HG02885 (cell line): ENCODE measurements around the gene ITPR1.

ENCODE experiments used
- ATAC-seq: cut with Tn5 transposase; IDR thresholded peaks from one replicate; pipeline ENCODE4 v1.9.1; 2021; ENCODE audit warnings: mild to moderate bottlenecking; ENCODE audit not compliant: unreplicated experiment, poor library complexity

The ITPR1 gene

DNA sequence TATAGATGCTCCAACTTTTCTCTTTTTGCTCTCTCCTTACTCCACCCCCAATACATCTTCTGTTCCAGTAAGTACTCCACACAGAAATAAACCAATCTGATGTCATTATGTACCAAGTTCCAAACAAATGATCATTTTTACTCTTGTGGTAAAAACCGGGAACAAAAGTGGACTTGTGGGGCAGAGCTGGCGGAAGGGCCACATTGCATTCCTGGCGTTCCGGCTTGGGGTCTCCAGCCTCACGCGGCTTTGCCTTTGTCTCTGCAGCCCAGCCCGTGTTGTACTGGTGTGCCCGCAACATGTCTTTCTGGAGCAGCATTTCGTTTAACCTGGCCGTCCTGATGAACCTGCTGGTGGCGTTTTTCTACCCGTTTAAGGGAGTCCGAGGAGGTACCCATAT is 301.6 kb downstream of the ITPR1 start:
- no peak for ATAC-seq

DNA sequence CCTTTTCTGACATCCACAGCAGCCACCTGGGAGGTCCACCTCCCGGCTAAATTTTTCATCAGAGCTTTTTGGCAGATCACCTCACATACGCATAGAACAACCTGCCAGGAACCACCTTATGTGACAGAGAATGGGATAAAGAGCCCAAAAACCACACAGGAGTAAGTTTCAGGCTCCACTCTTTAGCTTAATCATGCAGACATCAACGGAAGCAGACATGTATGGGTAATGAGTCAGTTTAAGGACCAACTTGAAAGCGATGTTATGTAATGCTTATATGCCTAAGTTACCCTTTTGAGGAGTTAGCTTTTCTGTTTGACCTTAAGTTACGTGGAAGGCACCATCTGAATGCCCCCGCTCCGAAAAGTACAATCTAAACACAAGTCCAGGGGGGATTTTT is 302.8 kb downstream of the ITPR1 start:
- no peak for ATAC-seq

DNA sequence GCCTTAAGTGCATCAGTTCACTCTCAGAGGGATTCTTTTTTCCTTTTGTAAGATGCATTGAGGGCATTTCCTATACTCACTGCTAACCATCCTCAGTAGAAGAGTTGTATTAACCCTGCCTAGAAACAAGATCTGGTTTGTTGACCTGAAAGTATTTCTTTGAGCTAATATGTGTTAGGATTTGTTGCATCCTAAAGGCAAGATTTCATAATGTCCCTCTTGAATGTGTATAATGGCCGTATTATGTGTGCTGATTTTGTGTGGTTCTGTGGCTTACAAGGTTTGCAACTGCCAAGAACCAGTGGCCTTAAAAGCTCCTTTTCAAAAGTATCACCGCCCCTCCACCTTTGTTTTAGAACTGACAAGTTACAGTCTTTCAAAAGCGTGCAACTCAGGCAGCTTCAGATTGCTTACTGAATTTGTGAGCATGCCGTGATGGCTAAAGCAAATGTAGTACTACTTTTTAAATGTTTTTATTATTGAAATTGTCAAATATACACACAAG is 304.1 kb downstream of the ITPR1 start:
- ATAC-seq = no peak

DNA sequence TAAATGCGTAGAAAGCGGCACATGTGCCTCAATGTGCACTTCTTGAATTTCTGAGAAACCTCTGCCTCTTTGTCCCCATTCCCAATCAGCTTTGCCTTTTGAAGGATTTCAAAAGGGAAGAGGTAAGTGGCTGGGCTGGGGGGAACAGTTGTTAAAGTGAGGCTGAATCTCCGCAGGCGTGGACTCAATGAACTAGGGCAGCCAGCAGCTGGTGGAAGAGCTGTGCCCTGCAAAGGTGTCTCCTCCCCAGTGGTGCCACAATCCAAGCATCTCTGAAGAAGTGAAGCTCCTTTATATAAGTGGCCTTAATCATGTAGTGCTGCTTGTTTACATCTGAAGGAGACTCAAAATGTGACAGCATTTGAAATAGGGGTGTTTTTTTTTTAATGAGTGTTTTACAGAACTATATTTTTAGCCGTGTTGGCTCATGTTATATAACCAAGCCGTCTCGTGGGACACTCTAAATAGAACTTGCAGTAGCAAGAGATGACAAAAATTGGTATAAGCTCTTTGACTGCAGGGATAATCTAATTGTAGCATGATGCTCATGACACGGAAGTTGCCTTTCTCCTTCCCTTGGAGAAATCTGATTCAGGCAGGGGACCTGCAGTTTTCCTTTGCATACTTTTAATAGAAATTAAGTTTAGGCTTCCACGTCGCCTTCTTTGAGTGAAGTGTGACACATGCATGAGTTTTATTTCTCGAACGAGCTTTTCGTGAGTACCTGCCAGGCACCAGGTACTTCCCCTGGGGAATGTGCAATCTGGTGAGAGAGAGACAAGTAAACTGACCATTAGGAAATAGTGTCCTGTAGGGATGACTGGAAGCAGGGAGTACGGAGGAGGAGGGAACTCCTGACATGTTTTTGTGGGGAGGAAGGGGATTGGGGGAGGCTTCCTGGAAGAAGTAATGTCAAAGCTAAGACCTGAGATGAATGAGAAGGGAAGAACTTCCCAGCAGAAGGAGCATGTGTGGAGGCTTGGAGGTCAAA is 306.4 kb downstream of the ITPR1 start:
- ATAC-seq = no peak

DNA sequence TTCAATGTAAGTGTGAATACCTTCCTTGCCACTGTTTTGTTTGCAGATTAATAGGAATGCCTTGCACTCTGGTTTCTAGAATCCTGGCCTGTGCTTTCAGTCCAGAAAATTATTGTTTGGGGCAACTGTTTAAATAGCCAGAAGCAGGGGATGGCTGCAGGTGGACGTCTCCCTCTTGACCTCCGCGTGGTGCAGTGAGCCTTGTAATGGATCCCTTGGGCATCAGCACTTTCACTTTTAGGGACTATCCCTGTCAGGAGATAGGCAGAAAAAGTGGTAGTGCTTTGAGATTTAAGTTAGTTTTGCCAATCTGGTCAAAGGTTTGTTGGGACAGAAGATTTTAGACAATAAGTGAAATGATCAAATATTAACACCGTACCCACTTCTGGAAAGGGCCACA is 307.4 kb downstream of the ITPR1 start:
- no peak for ATAC-seq

DNA sequence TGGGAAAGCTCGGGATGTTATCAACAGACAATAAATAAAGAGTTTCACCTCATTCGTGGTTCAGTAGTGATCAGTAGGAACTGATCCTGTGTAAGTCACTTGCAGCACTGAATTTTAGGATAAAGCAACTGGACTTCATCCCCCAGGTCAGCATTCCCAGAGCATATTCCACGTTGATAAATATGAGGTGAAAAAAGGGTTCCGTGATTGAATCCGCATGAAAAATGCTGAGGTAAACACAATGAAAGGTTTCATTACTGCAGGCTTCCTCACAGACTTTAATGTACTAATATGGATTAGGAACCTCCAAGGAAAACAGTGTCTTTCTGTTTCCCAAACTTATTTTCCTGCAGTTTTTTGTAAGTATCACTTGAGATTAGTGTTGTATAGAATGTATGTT is 308.7 kb downstream of the ITPR1 start:
- no peak for ATAC-seq

DNA sequence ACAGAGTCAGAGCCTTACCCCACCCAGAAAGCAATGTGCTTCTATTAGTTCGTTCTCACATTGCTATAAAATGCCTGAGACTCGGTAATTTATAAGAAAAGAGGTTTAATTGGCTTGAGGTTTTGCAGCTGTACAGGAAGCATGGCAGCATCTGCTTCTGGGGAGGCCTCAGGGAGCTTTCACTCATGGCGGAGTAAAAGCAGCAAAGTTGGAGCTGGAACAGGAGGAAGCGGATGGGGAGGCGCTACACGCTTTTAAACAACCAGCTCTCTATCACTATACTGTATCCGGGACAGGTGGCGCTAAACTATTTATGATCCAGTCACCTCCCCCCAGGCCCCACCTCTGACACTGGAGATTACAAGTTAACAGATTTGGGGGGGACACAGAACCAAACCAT is 309.8 kb downstream of the ITPR1 start:
- no peak for ATAC-seq

DNA sequence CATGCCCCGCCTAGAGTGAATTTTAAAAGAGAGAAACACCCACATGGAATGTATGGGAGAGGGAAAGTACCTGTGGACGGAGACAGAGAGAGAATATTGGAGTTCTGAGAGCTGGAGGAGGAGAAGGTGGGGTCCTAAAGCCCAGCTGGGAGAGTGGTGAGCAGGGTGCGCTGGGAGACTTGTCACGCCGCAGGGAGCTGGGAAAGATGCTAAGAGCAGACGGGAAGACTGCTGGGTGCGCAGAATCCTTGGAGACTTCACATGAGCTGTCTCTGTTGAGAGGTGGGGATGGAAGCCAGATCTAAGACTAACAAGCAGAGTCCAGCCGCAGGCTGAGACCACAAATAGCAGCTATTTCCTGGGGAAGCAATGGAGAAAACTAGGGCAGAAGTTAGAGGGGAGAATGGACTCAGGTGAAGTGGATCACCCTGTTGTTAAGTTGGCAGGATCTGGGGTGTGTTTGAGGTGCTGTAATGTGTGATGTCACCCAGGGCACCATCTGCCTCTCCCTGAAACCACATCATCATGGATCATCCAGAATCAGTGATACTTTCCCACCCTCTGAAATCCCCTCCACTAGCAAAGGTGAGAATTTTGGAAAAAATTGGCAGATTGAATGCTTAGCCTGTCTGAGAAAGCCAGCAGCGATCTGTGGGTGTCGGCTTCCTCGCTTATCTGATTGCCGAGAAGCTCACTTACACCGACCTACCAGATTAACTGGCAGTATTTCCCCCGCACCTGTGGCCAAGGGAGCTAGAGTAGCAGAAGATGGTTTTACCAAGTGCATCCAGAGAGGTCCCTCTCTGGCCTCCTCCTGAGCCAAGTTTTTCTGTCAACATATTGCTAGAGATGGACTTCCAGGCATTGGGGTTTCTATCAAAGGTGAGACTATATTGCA is 311.3 kb downstream of the ITPR1 start:
- ATAC-seq = no peak

DNA sequence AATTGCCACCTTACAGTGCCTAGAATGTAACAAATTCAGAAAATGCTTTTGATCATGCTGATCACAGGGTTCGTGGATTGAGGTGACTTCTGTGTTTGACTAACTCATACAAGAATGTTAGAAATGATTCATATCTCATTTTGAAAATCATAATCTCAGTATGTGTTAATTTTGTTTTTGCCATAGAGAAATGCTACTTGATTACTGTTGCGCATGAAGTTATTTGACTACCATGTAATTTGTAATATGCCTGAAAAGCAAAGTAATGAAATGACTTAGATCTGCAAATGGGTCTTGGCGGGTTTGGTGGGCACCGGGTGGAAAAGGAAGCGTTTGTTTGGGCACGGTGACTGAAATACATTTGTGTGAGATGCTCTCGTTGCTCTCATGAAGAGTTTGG is 312.5 kb downstream of the ITPR1 start:
- no peak for ATAC-seq

DNA sequence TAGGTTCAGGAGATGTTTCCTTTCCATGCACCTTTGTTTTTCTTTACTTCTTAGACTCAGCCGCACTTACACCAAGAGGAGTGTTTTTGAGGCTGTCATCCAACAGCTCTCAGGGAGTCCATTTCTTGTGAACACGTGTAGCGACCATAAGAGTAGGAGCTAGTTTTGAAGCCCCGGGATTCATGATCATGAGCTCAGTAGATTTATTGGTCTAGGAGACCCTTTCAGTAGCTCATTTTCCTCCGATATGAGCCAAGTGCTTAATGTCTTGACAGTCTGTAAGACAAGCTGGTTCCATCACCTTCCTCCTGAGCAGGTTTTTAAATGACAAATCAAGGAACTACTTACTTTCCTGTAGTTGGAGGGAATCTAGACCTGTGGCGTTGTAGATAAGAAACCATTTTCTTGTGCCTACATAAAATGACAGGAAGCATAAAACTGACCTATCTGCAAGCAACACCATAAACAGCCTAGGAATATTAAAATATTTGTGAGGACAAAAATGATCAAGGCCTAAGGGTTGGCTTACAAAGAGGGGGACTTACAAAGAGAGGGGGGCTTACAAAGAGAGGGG is 313.5 kb downstream of the ITPR1 start:
- no peak for ATAC-seq

DNA sequence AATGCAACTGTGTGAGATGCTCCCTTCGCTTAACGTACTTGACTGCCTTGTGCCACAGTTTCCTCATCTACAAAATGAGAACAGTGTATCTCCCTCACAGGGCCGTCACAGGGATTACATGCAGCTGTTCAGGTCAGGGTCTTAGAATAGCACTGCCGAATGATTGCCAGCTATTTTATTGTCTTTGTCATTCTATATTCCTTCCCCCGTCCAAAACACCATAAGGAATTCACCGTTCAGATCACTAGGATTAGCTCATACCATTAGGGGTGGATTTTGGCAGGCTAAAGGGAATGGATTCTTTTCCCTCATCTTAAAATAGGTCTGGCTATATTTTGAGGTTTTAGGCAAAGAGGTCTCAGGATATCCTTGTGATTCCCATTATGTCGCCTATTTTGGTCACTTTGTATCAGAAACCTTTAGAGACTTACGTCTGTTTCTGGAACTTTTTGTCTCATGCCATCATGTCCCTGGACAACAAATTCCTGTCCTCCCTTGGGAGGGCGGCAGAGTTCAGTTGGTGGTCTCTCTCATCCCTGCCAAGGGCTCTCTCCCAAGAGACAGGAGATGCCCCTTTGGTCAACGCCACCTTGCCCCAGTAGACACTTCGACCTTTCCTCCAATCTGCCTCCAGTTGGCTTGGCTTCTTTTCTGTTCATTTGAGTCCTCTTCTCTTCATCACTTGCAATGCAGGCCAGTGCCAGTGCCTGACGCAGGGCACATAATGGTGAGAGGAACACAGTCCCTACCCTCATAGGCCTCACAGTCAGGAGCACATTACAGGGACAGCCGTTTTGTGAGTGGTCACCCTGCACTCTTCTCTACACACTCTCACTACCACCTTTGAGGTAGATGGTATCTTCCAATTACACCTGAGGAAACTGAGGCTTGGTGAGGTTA is 314.5 kb downstream of the ITPR1 start:
- no peak for ATAC-seq

DNA sequence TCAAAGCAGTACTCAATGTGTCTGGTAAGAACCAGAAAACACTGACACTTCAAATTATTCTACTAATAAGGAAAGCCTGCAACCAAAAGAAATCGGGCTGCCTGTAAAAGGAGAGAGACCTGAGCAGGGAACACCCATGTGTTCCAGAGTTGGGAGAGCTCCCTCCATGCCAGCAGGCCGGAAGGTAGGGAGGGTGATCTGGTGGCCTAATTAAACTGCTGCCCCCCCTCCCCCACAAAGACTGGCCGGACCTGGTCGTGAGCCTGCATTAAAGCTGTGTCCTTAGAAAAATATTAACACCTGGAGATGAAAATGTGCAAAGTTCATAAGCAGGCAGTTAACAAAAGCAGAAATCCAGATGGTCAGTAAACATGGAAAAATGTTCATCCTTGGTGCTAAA is 315.5 kb downstream of the ITPR1 start:
- ATAC-seq = no peak

DNA sequence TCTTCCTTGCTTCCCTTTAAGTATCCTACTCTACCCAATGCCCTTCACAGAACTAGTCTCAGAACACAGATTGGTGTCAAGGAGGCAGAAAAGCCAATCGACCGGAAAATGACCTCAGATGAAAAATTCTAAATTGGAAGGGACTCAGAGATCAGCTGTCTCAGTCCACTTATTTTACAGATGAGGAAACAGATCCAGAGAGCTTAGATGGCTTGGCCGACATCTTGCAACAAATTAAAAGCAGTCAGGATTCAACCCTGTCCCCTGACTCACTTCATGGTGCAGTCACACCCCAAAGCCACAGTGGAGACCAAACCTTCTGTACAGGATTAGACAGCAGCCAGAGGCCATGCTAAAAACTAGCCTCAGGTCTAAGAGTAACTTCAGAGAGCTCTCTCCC is 316.8 kb downstream of the ITPR1 start:
- ATAC-seq = no peak

DNA sequence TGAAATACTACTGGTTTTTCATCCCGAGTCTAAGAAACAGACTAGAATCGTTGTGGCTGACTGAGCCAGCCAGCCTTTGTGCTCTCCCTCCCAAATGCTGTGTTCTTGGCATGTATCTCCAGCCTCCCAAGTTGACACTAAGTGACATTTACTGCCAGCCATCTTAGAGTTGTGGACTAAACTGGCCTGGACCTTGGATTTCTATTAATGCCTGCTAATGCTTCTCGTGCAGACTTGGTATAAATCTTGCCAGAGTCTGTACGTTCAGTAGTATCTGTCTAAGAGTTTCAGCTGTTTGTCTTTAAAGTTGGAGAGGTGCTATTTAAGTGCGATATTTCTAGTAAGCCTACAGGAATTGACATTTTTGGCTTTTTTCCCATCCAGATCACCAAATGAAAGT is 319.4 kb downstream of the ITPR1 start:
- no peak for ATAC-seq

DNA sequence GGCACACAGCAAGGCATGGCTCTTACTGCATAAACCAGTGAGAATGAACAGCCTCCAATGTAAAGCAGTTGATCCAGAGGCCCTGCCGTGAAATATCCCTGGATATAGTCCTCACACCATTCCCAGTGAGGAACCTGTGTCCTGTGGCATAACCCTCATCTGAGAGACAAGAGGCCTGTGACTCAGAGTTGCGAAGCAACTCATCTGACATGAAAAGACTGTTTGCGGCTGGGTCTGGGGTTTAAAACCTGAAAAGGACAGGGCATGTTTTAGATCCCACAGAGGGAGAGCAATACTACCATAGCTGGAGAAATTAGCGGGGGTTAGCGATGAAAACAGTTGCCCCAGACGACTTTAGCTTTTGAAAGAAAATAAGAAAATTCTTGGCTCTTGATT is 320.8 kb downstream of the ITPR1 start:
- no peak for ATAC-seq

DNA sequence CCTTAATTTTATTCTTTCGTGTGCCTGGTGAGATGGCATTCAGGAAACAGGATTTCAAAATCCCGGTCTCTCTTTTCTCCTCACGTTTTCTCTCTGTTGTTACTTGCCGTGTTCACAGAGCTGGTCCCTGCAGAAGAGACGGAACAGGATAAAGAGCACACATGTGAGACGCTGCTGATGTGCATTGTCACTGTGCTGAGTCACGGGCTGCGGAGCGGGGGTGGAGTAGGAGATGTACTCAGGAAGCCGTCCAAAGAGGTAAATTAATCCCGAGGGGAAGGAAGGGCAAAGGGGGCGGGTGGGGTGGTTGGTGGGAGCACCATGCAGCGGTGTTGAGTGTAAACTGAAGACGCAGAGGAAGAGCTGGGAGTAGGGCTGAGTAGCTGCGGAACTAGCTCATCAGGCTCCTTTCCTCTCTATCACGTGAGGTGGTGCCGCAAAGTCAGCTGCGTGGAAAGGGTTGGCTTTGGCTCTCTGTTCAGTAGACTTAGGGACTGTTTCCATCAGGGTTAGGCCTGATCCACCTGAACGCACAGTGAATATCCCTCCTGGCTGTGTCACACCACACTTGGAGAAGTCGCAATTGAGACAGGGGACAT is 321.3 kb downstream of the ITPR1 start:
- no peak for ATAC-seq

DNA sequence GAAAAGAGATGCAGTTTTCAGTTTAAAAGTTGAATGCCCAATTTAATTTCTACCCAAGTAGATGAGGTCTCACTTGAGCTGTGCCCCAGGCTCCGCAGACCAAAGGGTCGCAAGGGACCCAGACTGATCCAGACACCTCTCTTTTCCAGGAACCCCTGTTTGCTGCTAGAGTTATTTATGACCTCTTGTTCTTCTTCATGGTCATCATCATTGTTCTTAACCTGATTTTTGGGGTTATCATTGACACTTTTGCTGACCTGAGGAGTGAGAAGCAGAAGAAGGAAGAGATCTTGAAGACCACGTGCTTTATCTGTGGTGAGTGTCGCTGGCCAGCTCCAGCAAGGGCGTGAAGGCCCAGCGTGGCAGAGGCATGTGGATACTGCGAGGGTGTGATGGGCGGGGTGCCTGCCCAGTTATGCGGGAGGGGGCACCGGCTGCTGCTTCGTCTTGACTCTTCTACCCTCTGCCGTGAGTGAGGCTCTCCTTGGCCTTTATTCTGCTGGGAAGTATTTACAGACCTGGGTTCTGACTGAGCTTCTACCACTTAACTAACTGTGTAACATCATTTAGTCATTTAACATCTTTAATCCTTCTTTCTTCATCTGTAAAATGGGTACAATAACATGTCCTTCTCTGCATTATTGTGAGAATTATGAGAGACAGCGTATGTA is 321.9 kb downstream of the ITPR1 start:
- no peak for ATAC-seq

DNA sequence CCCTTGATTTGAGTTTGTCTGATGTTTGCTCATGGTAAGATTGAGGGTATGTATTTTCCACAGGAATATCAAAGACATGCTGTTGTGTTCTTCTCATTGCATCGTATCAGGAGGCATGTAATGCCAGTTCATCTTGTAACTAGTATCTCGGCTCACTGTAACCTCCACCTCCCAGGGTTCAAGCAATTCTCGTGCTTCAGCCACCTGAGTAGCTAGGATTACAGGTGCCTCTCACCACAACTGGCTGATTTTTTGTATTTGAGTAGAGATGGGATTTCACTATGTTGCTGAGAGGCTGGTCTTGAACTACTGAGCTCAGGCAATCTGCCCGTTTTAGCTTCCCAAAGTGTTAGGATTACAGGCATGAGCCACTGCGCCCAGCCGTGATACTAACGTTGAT is 323.2 kb downstream of the ITPR1 start:
- no peak for ATAC-seq

DNA sequence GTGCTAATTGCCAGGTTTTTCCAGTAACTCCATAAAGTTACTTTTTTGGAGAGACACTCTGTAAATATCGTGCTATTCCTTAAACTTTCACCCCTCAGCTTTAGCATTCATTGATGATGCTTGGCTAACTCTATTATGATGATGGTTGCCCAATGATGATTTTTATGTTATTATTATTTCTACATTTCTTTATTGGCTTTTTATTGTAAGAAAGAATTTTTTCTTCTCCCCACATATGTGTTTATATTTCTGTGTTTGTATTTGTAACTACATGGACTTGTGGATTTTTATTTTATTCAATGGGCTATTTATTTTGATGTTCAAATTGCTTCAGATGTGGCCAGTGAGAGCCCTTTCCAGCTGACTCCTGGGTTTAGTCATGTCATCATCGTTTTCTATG is 323.6 kb downstream of the ITPR1 start:
- ATAC-seq = no peak
